ENCODE measurements around the gene MS4A12.
"Not testable (repeated sequence)": the region's sequence is repeated elsewhere in the genome, so short reads cannot be mapped to it uniquely, and the experiment has no call there.

DNA sequence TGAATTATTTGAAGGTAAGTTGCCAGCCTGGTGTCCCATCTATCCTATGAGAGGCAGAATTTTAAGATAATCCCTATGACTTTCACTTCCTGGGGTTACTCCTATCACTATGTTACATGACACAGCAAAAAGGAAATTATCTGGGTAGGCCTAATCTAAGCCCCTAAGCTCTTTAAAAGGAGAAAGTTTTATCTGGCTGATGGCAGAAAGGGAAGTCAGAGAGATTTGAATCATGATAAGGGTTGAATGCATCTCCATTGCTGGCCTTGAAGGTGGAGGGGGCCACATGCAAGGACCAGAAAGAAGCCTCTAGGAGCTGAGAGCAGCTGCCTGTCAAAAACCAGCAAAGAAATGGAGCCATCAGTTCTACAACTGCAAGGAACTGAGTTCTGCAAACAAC, 46.0 kb downstream of the MS4A12 start:
- TF ChIP-seq, protein P1, sequence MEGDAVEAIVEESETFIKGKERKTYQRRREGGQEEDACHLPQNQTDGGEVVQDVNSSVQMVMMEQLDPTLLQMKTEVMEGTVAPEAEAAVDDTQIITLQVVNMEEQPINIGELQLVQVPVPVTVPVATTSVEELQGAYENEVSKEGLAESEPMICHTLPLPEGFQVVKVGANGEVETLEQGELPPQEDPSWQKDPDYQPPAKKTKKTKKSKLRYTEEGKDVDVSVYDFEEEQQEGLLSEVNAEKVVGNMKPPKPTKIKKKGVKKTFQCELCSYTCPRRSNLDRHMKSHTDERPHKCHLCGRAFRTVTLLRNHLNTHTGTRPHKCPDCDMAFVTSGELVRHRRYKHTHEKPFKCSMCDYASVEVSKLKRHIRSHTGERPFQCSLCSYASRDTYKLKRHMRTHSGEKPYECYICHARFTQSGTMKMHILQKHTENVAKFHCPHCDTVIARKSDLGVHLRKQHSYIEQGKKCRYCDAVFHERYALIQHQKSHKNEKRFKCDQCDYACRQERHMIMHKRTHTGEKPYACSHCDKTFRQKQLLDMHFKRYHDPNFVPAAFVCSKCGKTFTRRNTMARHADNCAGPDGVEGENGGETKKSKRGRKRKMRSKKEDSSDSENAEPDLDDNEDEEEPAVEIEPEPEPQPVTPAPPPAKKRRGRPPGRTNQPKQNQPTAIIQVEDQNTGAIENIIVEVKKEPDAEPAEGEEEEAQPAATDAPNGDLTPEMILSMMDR (IDR thresholded peaks at IDR 0.05) = not testable (repeated sequence)
- not testable (repeated sequence) for TF ChIP-seq POLR2A (IDR thresholded peaks at IDR 0.05)

Data from right lobe of liver (tissue), 4 donors.